Measurements from ENCODE around the gene HSPB7.
A peak's percentile ranks its signal among the peaks of the same experiment; 100 is the strongest.

Gene HSPB7

DNA sequence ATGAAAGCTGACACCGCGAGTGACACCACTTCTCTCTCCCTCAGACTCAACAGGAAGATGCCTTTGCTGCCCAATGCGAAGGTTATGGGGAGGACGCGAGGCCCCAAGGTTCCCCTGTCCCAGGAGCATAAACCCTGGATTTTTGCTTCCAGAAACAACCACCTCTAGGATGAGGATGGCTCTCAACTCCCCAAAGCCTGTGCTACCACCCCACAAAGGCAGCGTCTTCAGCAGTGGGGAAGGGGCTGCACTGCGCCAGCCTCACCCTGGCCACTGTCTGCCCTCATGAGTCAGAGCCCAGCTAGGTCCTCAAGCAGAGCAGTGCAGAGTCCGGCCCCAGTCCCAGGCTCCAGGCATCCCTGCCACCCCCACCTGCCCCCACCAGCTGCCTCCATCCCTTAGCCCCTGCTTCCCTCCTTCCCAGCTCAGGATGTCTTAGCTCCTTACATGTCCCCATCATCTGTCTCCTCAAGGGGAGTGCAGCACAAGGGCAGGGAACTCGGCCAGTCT is 20.7 kb downstream of the HSPB7 start:
- no peak overlapping the region for H3K4me3 ChIP-seq (ENCODE audit: low read length)
- no peak for DNase-seq (ENCODE audit: low read depth)
- TF ChIP-seq, protein P1, sequence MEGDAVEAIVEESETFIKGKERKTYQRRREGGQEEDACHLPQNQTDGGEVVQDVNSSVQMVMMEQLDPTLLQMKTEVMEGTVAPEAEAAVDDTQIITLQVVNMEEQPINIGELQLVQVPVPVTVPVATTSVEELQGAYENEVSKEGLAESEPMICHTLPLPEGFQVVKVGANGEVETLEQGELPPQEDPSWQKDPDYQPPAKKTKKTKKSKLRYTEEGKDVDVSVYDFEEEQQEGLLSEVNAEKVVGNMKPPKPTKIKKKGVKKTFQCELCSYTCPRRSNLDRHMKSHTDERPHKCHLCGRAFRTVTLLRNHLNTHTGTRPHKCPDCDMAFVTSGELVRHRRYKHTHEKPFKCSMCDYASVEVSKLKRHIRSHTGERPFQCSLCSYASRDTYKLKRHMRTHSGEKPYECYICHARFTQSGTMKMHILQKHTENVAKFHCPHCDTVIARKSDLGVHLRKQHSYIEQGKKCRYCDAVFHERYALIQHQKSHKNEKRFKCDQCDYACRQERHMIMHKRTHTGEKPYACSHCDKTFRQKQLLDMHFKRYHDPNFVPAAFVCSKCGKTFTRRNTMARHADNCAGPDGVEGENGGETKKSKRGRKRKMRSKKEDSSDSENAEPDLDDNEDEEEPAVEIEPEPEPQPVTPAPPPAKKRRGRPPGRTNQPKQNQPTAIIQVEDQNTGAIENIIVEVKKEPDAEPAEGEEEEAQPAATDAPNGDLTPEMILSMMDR (conservative IDR thresholded peaks at IDR 0.05; ENCODE audit: low read length): no peak

- no peak overlapping the region for H3K4me3 ChIP-seq (ENCODE audit: low read length)
- TF ChIP-seq, protein P1 (conservative IDR thresholded peaks at IDR 0.05; ENCODE audit: low read length): peak; percentile 96
- peak; percentile 73 for DNase-seq (ENCODE audit: low read depth)
Measured at GRCh38 chr1:15994590-15995351, 23.1 kb downstream of the HSPB7 start.

DNA sequence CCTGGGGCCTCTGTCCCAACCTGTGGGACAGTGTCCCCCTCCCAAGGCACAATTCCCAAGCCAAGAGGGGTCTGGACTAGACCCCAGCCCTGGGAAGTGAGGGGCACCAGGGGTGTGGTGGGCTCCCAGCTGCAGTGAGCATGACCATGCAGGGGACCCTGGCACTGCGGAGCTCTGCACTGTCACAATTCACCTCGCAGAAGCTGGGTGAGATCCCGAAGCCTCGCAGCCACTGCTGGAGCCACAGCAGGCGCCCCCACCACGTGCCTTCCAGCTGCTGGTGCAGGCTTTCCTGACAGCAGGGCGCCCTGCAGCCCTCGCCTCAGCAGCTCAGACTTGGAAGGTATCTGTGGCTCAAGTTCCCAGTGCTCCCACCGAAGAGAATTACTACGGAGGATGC is 23.8 kb downstream of the HSPB7 start:
- DNase-seq (ENCODE audit: low read depth): no peak
- H3K4me3 ChIP-seq (ENCODE audit: low read length): no peak overlapping the region
- TF ChIP-seq, protein P1 (conservative IDR thresholded peaks at IDR 0.05; ENCODE audit: low read length): no peak

GRCh38 chr1:15993666-15994065 is 24.2 kb downstream of the HSPB7 start:
- H3K4me3 ChIP-seq (ENCODE audit: low read length): no peak overlapping the region
- TF ChIP-seq, protein P1 (conservative IDR thresholded peaks at IDR 0.05; ENCODE audit: low read length): no peak
- no peak for DNase-seq (ENCODE audit: low read depth)

DNA sequence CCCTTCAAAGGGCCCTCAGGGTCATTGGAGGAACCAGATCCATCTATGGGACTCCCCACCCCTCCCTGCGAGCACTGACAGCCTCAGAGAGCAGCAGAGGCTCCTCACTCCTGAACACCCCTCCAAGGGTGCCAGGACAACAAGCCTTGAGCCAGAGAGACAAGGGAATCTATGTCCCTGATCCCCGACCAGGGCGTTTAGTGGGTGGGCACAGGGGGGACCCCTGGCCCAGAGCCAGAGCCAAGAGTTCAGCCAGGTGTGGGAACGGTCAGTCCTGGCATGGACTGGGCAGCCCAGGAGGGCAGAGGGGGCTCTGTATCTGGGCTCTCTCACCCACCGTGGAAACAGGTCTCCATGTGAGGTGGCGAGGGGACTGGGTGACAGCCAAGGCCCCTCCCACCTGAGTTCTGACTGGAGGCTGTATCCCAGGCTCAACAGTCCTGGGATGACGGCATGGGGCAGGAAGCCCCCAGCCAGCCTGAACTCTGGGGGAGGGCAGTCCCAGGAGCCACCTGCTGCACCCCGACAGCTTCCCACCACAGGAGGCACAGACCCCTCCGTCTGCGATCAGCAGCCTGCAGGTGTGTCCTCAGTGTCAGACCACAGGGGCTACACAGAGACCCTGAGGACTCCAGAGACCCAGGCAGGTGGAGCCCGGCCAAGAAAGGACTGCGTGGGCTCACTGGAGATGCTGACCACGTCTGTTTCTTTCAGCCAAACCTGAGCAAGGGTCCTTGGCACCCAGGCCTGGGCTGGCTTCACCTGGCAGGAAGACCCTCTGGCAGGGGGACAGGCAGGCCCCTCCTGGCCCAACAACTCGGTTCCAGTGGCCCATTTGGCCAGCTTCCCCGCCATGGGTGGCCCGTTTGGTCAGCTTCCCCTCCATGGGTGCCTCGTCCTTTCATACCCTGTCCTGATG is 25.0 kb downstream of the HSPB7 start:
- H3K4me3 ChIP-seq (ENCODE audit: low read length): no peak overlapping the region
- TF ChIP-seq, protein P1 (conservative IDR thresholded peaks at IDR 0.05; ENCODE audit: low read length): no peak
- no peak for DNase-seq (ENCODE audit: low read depth)

DNA sequence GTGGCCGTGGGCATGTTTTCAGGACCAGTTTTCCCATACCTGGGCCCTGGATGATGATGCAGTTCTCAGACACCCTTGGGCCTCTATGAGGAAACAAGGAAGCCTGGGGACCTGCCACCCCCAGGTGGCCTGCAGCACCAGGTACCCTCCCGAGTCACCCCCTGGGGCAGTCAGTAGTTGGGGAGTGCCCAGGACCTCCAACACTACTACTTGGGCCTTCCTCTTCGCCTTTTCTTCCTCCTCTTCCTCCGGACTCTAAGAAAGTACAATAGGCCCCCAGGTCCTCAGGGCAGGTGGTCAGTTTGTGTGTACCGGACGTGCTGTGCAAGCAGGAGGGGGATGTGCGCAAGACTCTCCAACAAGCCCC is 25.7 kb downstream of the HSPB7 start:
- DNase-seq (ENCODE audit: low read depth): no peak
- TF ChIP-seq, protein P1 (conservative IDR thresholded peaks at IDR 0.05; ENCODE audit: low read length): no peak

More for the DNA sequence above, 25.7 kb downstream of the HSPB7 start:
- no peak overlapping the region for H3K4me3 ChIP-seq (ENCODE audit: low read length)

All from AG10803 (cell line).